ES-I3 (cell line): ENCODE data around the gene PCID2.
"Not testable (repeated sequence)": the region's sequence is repeated elsewhere in the genome, so short reads cannot be mapped to it uniquely, and the experiment has no call there.

Experiments used
- H3K36me3 ChIP-seq: 2 replicates; pipeline ENCODE4 v1.6.1; 2013; ENCODE audit warnings: mild to moderate bottlenecking, low read length, control low read depth, moderate library complexity; ENCODE audit not compliant: insufficient read depth
- H3K4me1 ChIP-seq: 2 replicates; pipeline ENCODE4 v1.6.1; 2013; ENCODE audit warnings: mild to moderate bottlenecking, control low read depth, low read length; ENCODE audit not compliant: insufficient read depth
- H3K9ac ChIP-seq: 2 replicates; pipeline ENCODE4 v1.6.1; 2013; ENCODE audit warnings: low read depth, mild to moderate bottlenecking, low read length, moderate library complexity
- H3K9me3 ChIP-seq: 2 replicates; pipeline ENCODE4 v1.6.1; 2013; ENCODE audit warnings: mild to moderate bottlenecking, low read length, moderate library complexity; ENCODE audit not compliant: control insufficient read depth, insufficient read depth

Gene PCID2

GRCh38 chr13:113208421-113209335, at the start of gene PCID2:
PCID2 (minus strand) TSS chr13:113208669; CDS start chr13:113208634, 35 bp downstream.
- no peaks in the 10 kb centered on the region for H3K9me3 ChIP-seq
- peaks cover 27% of the 10 kb centered on the region for H3K4me1 ChIP-seq
- H3K36me3 ChIP-seq = peaks cover 14% of the 10 kb centered on the region
- peak within 1 kb of the TSS; percentile 86 for H3K9ac ChIP-seq

DNA sequence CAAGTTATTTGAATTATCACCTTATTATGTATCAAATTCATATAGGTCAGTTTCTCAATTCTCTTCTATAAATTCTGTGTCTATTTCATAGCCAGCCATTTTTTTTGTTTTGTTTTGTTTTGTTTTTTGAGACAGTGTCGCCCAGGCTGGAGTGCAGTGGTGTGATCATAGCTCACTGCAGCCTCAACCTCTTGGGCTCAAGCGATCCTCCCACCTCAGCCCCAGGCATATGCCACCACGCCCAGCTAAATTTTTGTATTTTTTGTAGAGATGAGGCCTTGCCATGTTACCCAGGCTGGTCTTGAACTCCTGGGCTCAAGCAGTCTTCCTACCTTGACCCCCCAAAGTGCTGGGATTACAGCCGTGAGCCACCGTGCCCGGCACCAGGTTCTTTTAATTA, 49.4 kb upstream of the PCID2 start:
- not testable (repeated sequence) for H3K9ac ChIP-seq, H3K9me3 ChIP-seq, H3K36me3 ChIP-seq, H3K4me1 ChIP-seq

DNA sequence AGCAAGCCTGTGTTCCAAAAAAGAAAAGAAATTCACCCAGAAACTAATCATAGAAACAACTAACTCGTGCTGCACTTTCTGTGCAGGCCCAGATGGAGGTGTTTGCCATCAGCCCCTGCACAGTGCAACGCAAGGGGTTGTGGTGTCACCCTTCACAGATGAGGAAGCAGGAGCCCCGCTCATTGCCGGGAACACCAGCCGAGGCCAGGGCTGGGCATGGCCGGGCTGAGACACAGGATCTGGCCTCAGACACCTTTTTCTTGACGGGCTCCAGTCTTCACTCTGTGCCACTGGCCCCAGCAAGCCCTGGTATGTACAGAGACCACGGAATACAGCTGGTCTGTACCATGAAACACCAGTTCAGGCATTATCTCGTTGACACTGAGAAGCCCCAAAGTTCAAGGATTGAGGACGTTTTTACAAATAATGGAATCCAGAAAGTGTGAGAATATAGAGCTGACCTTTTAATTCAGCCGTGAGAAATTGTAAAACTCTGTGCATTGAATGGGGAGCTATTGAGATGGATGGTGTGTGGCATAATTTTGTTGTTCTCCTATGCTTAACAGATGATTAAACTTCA, 44.1 kb upstream of the PCID2 start:
- H3K4me1 ChIP-seq = no peaks in the 10 kb centered on the region
- no peaks in the 10 kb centered on the region for H3K9me3 ChIP-seq
- no peak overlapping the region for H3K9ac ChIP-seq
- peaks cover 20% of the 10 kb centered on the region for H3K36me3 ChIP-seq

DNA sequence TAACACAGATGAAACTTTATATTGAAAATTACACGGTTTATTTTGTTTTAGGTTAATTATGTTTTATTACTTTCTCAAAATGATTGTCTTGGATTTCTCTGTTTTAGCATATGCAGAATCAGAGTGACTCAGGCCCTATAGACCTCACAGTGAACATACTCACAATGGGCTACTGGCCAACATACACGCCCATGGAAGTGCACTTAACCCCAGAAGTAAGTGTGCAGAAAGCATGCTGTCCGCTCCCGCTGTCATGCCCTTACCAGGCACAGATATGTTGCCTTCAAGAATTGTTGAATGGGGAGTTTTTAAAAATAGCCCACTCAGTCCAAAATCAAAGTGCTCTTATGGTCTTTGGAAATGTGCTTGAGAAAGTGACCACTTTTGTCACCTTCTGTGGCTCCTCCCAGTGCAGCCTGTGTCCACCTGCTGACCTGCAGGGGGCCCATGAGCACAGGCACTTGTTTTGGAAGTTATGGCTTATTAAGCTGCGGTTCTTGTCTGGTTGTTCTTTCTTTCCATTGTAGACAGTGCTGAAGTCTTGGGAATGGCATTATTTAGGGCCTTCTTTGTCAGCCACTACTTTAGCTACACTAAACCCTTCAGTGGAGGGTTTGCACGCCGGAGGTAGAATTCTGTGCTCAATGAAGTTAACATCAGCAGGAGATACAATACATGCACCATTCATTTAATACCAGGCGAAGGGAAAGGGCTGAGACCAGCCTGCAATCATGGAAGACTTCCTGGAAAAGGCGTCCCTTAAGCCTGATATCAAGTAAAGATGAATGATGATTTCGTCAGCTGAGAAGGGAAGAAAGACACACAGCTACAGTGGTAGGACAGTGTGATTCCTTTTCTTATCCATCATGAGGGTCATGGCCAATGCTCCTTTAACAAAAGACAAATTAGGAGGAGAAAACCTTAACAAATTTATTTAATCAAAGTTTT, 37.7 kb upstream of the PCID2 start:
- Histone ChIP-seq H3K4me1 (no peaks in the 10 kb centered on the region), H3K36me3 (peaks cover 24% of the 10 kb centered on the region), H3K9ac (no peak overlapping the region), H3K9me3 (no peaks in the 10 kb centered on the region)

DNA sequence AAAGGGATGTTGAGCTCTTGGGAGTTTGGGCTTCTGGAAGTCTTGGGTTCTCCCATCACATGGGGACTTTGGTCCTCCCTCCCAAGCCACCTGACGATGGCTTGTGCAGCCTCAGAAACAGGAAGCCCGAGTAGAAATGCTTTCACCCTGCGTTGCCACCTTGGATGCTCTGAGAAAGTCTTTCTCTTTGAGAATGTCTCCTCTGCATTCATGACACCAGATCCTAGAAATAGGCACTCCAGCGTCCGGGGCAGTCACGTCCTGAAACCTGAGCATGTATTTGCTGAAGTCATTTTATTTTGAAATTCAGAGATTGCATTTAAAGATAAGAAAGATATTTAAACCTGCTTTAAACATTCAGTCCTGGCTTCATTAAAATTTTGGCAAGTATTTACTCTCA, 35.4 kb upstream of the PCID2 start:
- H3K36me3 ChIP-seq = peaks cover 19% of the 10 kb centered on the region

GRCh38 chr13:113241623-113242022, 33.2 kb upstream of the PCID2 start:
- not testable (repeated sequence) for H3K4me1 ChIP-seq, H3K9me3 ChIP-seq, H3K9ac ChIP-seq
- peaks cover 16% of the 10 kb centered on the region; the same call in 1 of the 2 replicates for H3K36me3 ChIP-seq

More for the DNA sequence above, 35.4 kb upstream of the PCID2 start:
- no peak overlapping the region for H3K9ac ChIP-seq
- no peaks in the 10 kb centered on the region for H3K4me1 ChIP-seq
- no peaks in the 10 kb centered on the region for H3K9me3 ChIP-seq

DNA sequence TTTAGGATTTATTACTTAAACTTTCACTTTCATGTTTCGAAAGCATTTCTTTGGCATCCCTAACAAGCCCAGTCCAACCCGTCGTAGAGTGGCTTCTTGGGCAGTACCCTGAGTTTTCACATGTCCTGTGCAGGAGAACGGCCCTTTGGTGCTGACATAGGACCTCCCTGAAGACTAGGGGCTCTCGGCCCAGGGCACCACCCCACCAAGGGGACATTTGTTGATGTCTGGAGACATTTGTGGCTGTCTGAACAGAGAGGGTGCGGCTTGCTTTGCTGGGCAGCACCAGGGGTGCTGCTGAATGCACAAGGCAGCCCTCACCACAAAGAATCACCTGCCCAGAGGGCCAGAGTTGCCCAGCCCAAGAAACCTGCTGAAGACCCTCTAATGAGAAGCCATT, 31.5 kb upstream of the PCID2 start:
- Histone ChIP-seq H3K4me1 (no peaks in the 10 kb centered on the region), H3K36me3 (peaks cover 5% of the 10 kb centered on the region; the same call in 1 of the 2 replicates), H3K9ac (no peak overlapping the region), H3K9me3 (no peaks in the 10 kb centered on the region)

- Histone ChIP-seq H3K9me3 (no peaks in the 10 kb centered on the region), H3K9ac (no peak overlapping the region), H3K36me3 (peaks cover 3% of the 10 kb centered on the region; the same call in 1 of the 2 replicates), H3K4me1 (no peaks in the 10 kb centered on the region)
Observed at GRCh38 chr13:113239357-113239756, 30.9 kb upstream of the PCID2 start.

GRCh38 chr13:113238536-113238935, 30.1 kb upstream of the PCID2 start:
- H3K4me1 ChIP-seq = no peaks in the 10 kb centered on the region
- peaks cover 3% of the 10 kb centered on the region; the same call in 1 of the 2 replicates for H3K36me3 ChIP-seq
- H3K9me3 ChIP-seq = no peaks in the 10 kb centered on the region
- no peak overlapping the region for H3K9ac ChIP-seq

GRCh38 chr13:113233101-113233500, 24.6 kb upstream of the PCID2 start:
- Histone ChIP-seq H3K9me3 (no peaks in the 10 kb centered on the region), H3K36me3 (peaks cover 18% of the 10 kb centered on the region; the same call in 1 of the 2 replicates), H3K4me1 (no peaks in the 10 kb centered on the region), H3K9ac (no peak overlapping the region)

DNA sequence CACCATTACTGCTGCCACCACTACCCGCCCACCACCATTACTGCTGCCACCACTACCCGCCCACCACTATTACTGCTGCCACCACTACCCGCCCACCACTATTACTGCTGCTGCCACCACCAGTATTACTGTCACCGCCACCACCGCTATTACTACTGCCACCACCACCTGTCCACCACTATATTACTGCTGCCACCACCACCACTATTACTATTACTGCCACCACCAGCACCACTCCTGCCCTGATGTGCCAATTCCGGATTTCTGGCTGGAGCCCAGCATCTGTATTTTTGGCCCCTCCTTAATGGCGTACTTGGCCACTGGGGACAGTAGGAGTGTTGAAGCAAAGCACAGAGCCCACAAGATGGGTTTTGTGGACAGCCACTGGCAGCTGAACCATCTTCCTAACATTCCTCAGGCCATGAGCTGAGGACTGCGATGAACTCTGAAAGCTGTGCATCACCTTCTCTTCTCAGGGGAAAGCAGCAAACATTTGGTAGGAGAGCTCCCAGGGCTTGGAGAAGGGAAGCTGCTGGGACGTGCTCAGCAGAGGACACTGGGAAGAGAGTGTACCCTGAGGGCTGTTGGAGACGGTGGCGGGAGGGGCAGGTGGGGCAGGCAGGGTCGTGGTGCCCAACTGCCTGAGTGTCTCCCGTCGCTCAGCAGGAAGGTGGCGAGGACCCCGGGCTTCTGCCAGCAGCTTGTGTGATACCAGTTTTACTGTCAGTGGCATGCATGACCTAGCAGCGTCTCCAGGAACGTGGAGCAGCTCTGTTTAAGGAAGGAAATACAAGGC, 23.9 kb upstream of the PCID2 start:
- no peaks in the 10 kb centered on the region for H3K9me3 ChIP-seq
- no peaks in the 10 kb centered on the region for H3K4me1 ChIP-seq
- peaks cover 16% of the 10 kb centered on the region; the same call in 1 of the 2 replicates for H3K36me3 ChIP-seq
- H3K9ac ChIP-seq = no peak overlapping the region

- peaks cover 16% of the 10 kb centered on the region; the same call in 1 of the 2 replicates for H3K36me3 ChIP-seq
Observed at GRCh38 chr13:113231306-113232207, 23.1 kb upstream of the PCID2 start.

DNA sequence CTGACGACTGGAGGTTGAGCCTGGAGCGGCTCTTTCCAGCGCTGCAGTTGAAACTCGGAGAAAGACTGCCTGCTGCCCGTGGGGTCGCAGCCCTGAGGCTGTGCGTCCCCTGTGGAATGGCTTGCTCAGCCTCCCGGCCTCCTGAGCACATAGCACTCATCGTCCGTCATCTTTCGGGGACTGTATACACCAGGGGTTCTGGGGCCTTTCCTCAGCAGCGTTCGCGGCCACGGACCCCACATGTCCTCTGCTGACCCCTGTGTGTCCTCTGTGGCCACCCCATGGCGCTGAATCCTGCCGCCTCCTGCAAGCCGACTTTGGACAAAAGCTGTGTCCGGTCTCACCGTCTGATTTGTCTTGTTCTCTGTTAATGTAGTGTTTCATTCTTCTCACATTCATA, 21.3 kb upstream of the PCID2 start:
- Histone ChIP-seq H3K36me3 (peaks cover 19% of the 10 kb centered on the region), H3K9me3 (no peaks in the 10 kb centered on the region), H3K4me1 (no peaks in the 10 kb centered on the region), H3K9ac (no peak overlapping the region)

More at GRCh38 chr13:113231306-113232207, 23.1 kb upstream of the PCID2 start:
- H3K9me3 ChIP-seq = no peaks in the 10 kb centered on the region
- no peaks in the 10 kb centered on the region for H3K4me1 ChIP-seq
- no peak overlapping the region for H3K9ac ChIP-seq
